Astrocyte (in vitro differentiated cells and primary cell): ENCODE data around the gene RFX7.

Experiments
- EZH2 ChIP-seq: IDR thresholded peaks from 2 replicates; pipeline ENCODE4 v1.6.1; 2012; ENCODE audit warnings: mild to moderate bottlenecking, low read length, inconsistent platforms; ENCODE audit not compliant: insufficient read depth
- TF ChIP-seq, protein P1 (sequence below): IDR thresholded peaks from 2 replicates; pipeline ENCODE4 v1.5.1; 2011; ENCODE audit warnings: low read depth, mild to moderate bottlenecking, inconsistent platforms, low read length, moderate library complexity; ENCODE audit not compliant: insufficient read depth

DNA sequence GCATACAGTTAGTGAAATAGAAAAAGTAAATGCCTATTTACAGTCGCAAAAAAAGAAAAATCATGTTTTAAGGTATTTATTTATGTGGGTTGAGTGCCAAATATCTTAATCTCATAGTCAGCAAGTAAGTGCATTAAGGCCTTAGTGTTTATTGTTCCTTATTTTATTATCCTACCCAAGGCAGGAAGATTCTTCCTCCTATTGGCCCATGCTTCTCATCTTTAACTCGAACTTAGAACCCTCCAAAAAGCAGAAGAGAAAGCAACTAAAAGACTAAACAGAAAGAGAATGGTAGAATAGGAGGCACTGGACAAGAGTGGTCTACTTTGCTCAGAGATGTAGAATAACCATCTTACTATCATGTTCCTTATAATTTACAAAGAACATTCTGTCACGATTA is 7.5 kb downstream of the RFX7 start:
- TF ChIP-seq, protein P1, sequence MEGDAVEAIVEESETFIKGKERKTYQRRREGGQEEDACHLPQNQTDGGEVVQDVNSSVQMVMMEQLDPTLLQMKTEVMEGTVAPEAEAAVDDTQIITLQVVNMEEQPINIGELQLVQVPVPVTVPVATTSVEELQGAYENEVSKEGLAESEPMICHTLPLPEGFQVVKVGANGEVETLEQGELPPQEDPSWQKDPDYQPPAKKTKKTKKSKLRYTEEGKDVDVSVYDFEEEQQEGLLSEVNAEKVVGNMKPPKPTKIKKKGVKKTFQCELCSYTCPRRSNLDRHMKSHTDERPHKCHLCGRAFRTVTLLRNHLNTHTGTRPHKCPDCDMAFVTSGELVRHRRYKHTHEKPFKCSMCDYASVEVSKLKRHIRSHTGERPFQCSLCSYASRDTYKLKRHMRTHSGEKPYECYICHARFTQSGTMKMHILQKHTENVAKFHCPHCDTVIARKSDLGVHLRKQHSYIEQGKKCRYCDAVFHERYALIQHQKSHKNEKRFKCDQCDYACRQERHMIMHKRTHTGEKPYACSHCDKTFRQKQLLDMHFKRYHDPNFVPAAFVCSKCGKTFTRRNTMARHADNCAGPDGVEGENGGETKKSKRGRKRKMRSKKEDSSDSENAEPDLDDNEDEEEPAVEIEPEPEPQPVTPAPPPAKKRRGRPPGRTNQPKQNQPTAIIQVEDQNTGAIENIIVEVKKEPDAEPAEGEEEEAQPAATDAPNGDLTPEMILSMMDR: no peak
- TF ChIP-seq EZH2: no peak
